ENCODE measurements around the gene SEPTIN5. TPM values are rescaled to one million over a fixed set of nuclear protein-coding genes. Genes with fewer than 3 reads are reported as not detected.
"Not testable (repeated sequence)": the region's sequence is repeated elsewhere in the genome, so short reads cannot be mapped to it uniquely, and the experiment has no call there.

SEPTIN5 gene
- polyA plus RNA-seq, 1 of the 3 experiments (the other 2 are of a cell fraction), result 14.0 TPM

GRCh38 chr22:19726064-19726788 is 11.9 kb downstream of the SEPTIN5 start:
- POLR2A ChIA-PET; CTCF ChIA-PET; H3K9me3 ChIP-seq; H3F3A ChIP-seq (replicated peaks; ENCODE audit: insufficient read depth); H3K4me2 ChIP-seq; H3K36me3 ChIP-seq (replicated peaks in 1 of 2; ENCODE audit: control insufficient read depth in 1 of 2, insufficient read depth in 2 of 2, low read length in 1 of 2); H4K20me1 ChIP-seq (ENCODE audit: insufficient read depth); H3K27ac ChIP-seq (ENCODE audit: low read depth in 2 of 2, low read length in 1 of 2); H2AFZ ChIP-seq (ENCODE audit: low read depth); H3K9ac ChIP-seq; H3K9me2 ChIP-seq; H3K27me3 ChIP-seq (ENCODE audit: insufficient read depth); H3K79me2 ChIP-seq (ENCODE audit: insufficient read depth); DNase-seq; H3K4me3 ChIP-seq (ENCODE audit: low read depth in 2 of 2, low read length in 1 of 2): not testable (repeated sequence)
- 58% methylated on average over 94 of the region's 96 CpGs for WGBS (ENCODE audit: low lambda C conversion rate)
- H3K4me1 ChIP-seq (ENCODE audit: control insufficient read depth in 1 of 2, insufficient read depth in 2 of 2, low read depth in 1 of 2, low read length in 1 of 2), result peaks cover 0 to 26% of the 10 kb centered on the region in 2 experiments; a peak in 1 of 4 replicates

DNA sequence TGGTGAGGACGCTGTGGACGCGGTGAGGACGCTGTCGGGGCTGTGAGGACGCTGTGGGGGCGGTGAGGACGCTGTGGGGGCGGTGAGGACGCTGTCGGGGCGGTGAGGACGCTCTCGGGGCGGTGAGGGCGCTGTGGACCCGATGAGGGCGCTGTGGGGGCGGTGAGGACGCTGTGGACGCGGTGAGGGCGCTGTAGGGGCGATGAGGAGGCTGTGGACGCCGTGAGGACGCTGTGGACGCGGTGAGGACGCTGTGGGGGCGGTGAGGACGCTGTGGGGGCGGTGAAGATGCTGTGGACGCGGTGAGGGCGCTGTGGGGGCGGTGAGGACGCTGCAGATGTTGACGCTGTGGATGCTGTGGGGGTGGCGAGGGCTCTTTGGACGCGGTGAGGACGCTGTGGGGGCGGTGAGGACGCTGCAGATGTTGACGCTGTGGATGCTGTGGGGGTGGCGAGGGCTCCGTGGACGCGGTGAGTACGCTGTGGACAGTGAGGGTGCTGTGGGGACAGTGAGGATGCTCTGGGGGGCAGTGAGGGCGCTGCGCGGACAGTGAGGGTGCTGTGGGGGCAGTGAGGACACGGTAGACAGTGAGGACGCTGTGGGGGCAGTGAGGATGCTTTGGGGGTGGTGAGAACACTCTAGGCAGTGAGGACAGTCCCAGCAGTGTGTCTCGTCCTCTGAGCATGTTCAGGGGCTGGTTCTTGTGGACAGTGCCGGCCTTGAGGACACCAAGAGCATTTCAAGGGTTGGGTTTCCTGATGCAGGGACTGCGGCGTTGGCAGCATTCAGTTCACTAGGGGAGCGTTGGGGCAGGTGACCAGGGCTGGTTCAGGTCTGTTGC is 13.2 kb downstream of the SEPTIN5 start:
- ChIA-PET POLR2A (no interaction called here), CTCF (interaction anchor here (4.0 to 5.9 kb wide), 2 partner anchors 163 to 188 kb away, joined by 43 to 297 read pairs; no protein-coding TSS in a partner anchor)
- Histone ChIP-seq H3K4me3 (ENCODE audit: low read depth in 2 of 2, low read length in 1 of 2) (no peak overlapping the region), H3K27ac (ENCODE audit: low read depth in 2 of 2, low read length in 1 of 2) (no peak overlapping the region), H4K20me1 (ENCODE audit: insufficient read depth) (no peaks in the 10 kb centered on the region), H2AFZ (ENCODE audit: low read depth) (no peak overlapping the region), H3K9ac (no peak overlapping the region), H3K9me3 (no peaks in the 10 kb centered on the region), H3K4me1 (ENCODE audit: control insufficient read depth in 1 of 2, insufficient read depth in 2 of 2, low read depth in 1 of 2, low read length in 1 of 2) (peaks cover 0 to 26% of the 10 kb centered on the region in 2 experiments; a peak in 1 of 4 replicates), H3F3A (replicated peaks; ENCODE audit: insufficient read depth) (no peaks in the 10 kb centered on the region), H3K9me2 (no peaks in the 10 kb centered on the region), H3K79me2 (ENCODE audit: insufficient read depth) (no peaks in the 10 kb centered on the region), H3K4me2 (no peak overlapping the region), H3K27me3 (ENCODE audit: insufficient read depth) (no peaks in the 10 kb centered on the region), H3K36me3 (replicated peaks in 1 of 2; ENCODE audit: control insufficient read depth in 1 of 2, insufficient read depth in 2 of 2, low read length in 1 of 2) (no peaks in the 10 kb centered on the region)
- 51% methylated on average over 59 of the region's 61 CpGs for WGBS (ENCODE audit: low lambda C conversion rate)
- DNase-seq, result no peak
- TF ChIP-seq MEF2A (IDR thresholded peaks at IDR 0.05; ENCODE audit: borderline replicate concordance, low read depth) (no peak), IRF3 (IDR thresholded peaks at IDR 0.05; ENCODE audit: low read depth, low read length) (no peak), EZH2phosphoT487 (IDR thresholded peaks at IDR 0.05; ENCODE audit: borderline replicate concordance, low read depth) (no peak)

GRCh38 chr22:19728271-19728670 is 14.0 kb downstream of the SEPTIN5 start:
- no peak overlapping the region for H3K27ac ChIP-seq (ENCODE audit: low read depth in 2 of 2, low read length in 1 of 2)
- no peak overlapping the region for H2AFZ ChIP-seq (ENCODE audit: low read depth)
- no peaks in the 10 kb centered on the region for H3K27me3 ChIP-seq (ENCODE audit: insufficient read depth)
- no peak overlapping the region for H3K4me2 ChIP-seq
- H3K9me3 ChIP-seq, result no peaks in the 10 kb centered on the region
- no peaks in the 10 kb centered on the region for H3K9me2 ChIP-seq
- H3K79me2 ChIP-seq (ENCODE audit: insufficient read depth), result no peaks in the 10 kb centered on the region
- no peaks in the 10 kb centered on the region for H3K36me3 ChIP-seq (replicated peaks in 1 of 2; ENCODE audit: control insufficient read depth in 1 of 2, insufficient read depth in 2 of 2, low read length in 1 of 2)
- ChIA-PET POLR2A (no interaction called here), CTCF (interaction anchor here (4.0 to 5.9 kb wide), 2 partner anchors 163 to 187 kb away, joined by 43 to 297 read pairs; no protein-coding TSS in a partner anchor)
- 69% methylated on average over 4 of the region's 6 CpGs for WGBS (ENCODE audit: low lambda C conversion rate)
- no peak for DNase-seq
- no peak overlapping the region for H3K4me3 ChIP-seq (ENCODE audit: low read depth in 2 of 2, low read length in 1 of 2)
- no peaks in the 10 kb centered on the region for H4K20me1 ChIP-seq (ENCODE audit: insufficient read depth)
- no peak overlapping the region for H3K9ac ChIP-seq
- H3F3A ChIP-seq (replicated peaks; ENCODE audit: insufficient read depth), result no peaks in the 10 kb centered on the region
- H3K4me1 ChIP-seq (ENCODE audit: control insufficient read depth in 1 of 2, insufficient read depth in 2 of 2, low read depth in 1 of 2, low read length in 1 of 2), result peaks cover 0 to 26% of the 10 kb centered on the region in 2 experiments; a peak in 1 of 4 replicates
- TF ChIP-seq USF2 (IDR thresholded peaks at IDR 0.05; ENCODE audit: borderline replicate concordance, low read depth, low read length) (no peak), MEF2A (IDR thresholded peaks at IDR 0.05; ENCODE audit: borderline replicate concordance, low read depth) (no peak), SIN3A (IDR thresholded peaks at IDR 0.05; ENCODE audit: borderline replicate concordance, low read depth, low read length) (no peak)
